GM12891 (cell line): ENCODE results near the gene BLTP3B.

Experiments
- POLR2A ChIP-seq: IDR thresholded peaks from 2 replicates; pipeline ENCODE4 v1.6.1; 2011; ENCODE audit warnings: low read depth, low read length, control low read depth
- POLR2AphosphoS5 ChIP-seq: IDR thresholded peaks from 2 replicates; pipeline ENCODE4 v1.6.1; 2011; ENCODE audit warnings: low read depth, low read length, control low read depth
- SPI1 ChIP-seq: IDR thresholded peaks from 2 replicates; pipeline ENCODE4 v1.6.1; 2011; ENCODE audit warnings: low read depth, low read length, control low read depth
- TAF1 ChIP-seq: IDR thresholded peaks from 2 replicates; pipeline ENCODE4 v1.6.1; 2011; ENCODE audit warnings: low read depth, low read length, control low read depth

DNA sequence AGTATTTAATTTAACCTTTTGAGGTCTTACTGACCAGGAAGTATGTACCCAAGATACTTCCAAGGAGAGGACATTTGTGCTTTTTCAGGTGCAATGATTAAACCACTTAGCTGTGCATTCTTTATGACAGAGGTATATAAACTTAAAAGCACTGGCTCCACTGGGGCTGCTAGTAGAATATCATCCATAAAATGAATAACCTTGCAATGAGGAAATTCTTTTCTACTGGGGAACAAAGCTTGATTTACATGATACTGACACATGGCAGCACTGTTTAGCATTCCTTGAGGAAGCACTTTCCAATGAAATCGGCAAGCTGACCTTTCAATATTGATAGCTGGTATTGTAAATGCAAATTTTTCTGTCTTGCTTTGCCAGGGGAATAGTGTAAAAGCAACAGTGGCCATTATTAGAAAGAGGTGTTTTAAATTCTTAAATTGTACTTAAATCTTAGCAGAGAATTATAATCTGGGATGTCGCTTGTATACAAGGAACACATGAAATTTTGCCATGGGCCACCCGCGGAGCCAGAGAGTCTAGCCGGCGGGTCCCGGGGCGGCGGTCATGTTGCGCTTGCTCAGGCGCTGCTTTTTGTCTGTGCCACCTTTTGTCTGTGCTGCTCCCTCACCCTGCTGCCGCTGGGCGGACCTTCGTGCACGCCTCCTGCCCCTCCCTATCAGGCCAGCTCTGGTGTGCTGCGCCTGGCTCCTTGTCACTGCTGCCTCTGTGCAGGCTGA is 20.9 kb upstream of the BLTP3B start:
- TF ChIP-seq TAF1 (no peak), SPI1 (no peak), POLR2A (no peak), POLR2AphosphoS5 (no peak)
